Neural progenitor cell (in vitro differentiated cells): ENCODE measurements around the gene HOXC12. TPM values are rescaled to one million over a fixed set of nuclear protein-coding genes. Genes with fewer than 3 reads are reported as not detected.

ENCODE experiments used
- DNase-seq: peaks from one replicate; pipeline ENCODE4 v3.0.0-alpha.2; 2016; ENCODE audit warnings: low spot score
- H2AFZ ChIP-seq: fragments of 200-600 bp; sonication (generic); replicated peaks from 2 replicates; pipeline ENCODE4 v1.6.1; 2016; ENCODE audit warnings: antibody characterized with exemption
- H3F3A ChIP-seq: fragments of 200-600 bp; sonication (generic); 2 replicates; pipeline ENCODE4 v1.6.1; 2016; ENCODE audit warnings: antibody characterized with exemption, low read depth
- H3K27ac ChIP-seq: fragments of 200-600 bp; sonication (generic); 2 replicates; pipeline ENCODE4 v1.5.1; 2016; ENCODE audit warnings: mild to moderate bottlenecking
- H3K27me3 ChIP-seq: fragments of 200-600 bp; sonication (generic); 2 replicates; pipeline ENCODE4 v1.6.1; 2016; ENCODE audit warnings: mild to moderate bottlenecking, moderate library complexity
- H3K36me3 ChIP-seq: fragments of 200-600 bp; sonication (generic); 2 replicates; pipeline ENCODE4 v1.5.1; 2016
- H3K4me1 ChIP-seq: fragments of 200-600 bp; sonication (generic); 2 replicates; pipeline ENCODE4 v1.6.1; 2016; ENCODE audit warnings: mixed run types
- H3K4me2 ChIP-seq: fragments of 200-600 bp; sonication (generic); 2 replicates; pipeline ENCODE4 v1.6.1; 2016
- H3K4me3 ChIP-seq: fragments of 200-600 bp; sonication (generic); 2 replicates; pipeline ENCODE4 v1.5.1; 2016
- H3K79me2 ChIP-seq: fragments of 200-600 bp; sonication (generic); 2 replicates; pipeline ENCODE4 v1.6.1; 2016; ENCODE audit warnings: low read depth
- H3K9ac ChIP-seq: fragments of 200-600 bp; sonication (generic); 2 replicates; pipeline ENCODE4 v1.6.1; 2016
- H3K9me3 ChIP-seq: fragments of 200-600 bp; sonication (generic); 2 replicates; pipeline ENCODE4 v1.5.1; 2016; ENCODE audit warnings: low read depth
- H4K20me1 ChIP-seq: fragments of 200-600 bp; sonication (generic); 2 replicates; pipeline ENCODE4 v1.6.1; 2016; ENCODE audit warnings: low read depth
- H3K27ac Mint-ChIP-seq: 3 replicates; pipeline ENCODE4 v1.8.0; 2021; ENCODE audit warnings: mixed read lengths
- H3K27me3 Mint-ChIP-seq: 2 replicates; pipeline ENCODE4 v1.8.0; 2022; ENCODE audit warnings: low read depth, mild to moderate bottlenecking, inconsistent platforms, moderate library complexity, mixed read lengths; ENCODE audit not compliant: insufficient read depth
- H3K36me3 Mint-ChIP-seq: 3 replicates; pipeline ENCODE4 v1.8.0; 2021; ENCODE audit warnings: mixed read lengths
- H3K4me1 Mint-ChIP-seq: 3 replicates; pipeline ENCODE4 v1.8.0; 2021; ENCODE audit warnings: mixed read lengths
- H3K4me3 Mint-ChIP-seq: 3 replicates; pipeline ENCODE4 v1.8.0; 2021; ENCODE audit warnings: mild to moderate bottlenecking, moderate library complexity, mixed read lengths
- H3K9me3 Mint-ChIP-seq: 3 replicates; pipeline ENCODE4 v1.8.0; 2020; ENCODE audit warnings: mixed read lengths
- CTCF ChIP-seq: fragments of 200-600 bp; sonication (generic); IDR thresholded peaks from 2 replicates; pipeline ENCODE4 v1.5.1; 2017; ENCODE audit warnings: antibody characterized with exemption, mild to moderate bottlenecking
- EZH2 ChIP-seq: fragments of 200-600 bp; sonication (generic); IDR thresholded peaks from 2 replicates; pipeline ENCODE4 v1.6.1; 2017; ENCODE audit warnings: antibody characterized with exemption, mild to moderate bottlenecking, moderate library complexity
- EZH2phosphoT487 ChIP-seq: fragments of 200-600 bp; sonication (generic); IDR thresholded peaks from 2 replicates; pipeline ENCODE4 v1.6.1; 2017; ENCODE audit warnings: antibody characterized with exemption
- total RNA-seq: library from RNA; depleted of rRNA; stranded (reverse); fragments of >200 nt; gene quantifications from 2 replicates; pipeline ENCODE4 v1.2.3, GENCODE V29; 2015; ENCODE audit warnings: low replicate concordance

HOXC12 gene
- total RNA-seq, 1 donor from 2014 or later, result not detected

DNA sequence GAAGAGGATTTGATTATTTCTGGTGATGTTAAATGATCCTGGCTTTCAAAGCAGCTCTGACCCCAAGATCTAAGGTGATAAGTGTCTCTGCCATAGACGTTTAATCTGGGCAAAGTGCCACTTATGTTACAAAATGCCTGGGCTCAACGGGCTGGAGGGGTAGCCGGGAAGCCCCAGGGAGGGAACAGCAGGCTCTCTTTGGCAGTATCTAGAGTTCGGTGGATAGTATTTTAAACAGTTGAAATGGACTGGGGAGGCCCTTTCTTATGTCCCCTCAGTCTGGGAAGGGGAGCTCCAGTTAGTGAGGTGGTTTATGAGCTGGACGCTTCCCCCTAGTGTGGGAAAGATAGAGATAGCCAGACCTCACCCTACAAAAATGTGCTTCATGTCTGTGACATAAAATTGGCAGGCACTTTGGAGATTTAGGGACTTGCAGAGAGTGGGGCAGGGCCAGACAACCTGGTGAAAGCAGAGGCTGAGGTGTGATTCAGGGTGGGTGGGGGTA, 12.8 kb downstream of the HOXC12 start:
- Mint-ChIP-seq H3K36me3 (peaks cover 2% of the 10 kb centered on the region), H3K4me3 (no peak overlapping the region), H3K9me3 (peaks cover 9% of the 10 kb centered on the region), H3K4me1 (no peaks in the 10 kb centered on the region), H3K27ac (no peak overlapping the region), H3K27me3 (peaks cover 98% of the 10 kb centered on the region)
- no peak overlapping the region for H3K4me3 ChIP-seq
- H3K27me3 ChIP-seq, result peaks cover 100% of the 10 kb centered on the region
- no peak overlapping the region for H3K27ac ChIP-seq
- H3K4me2 ChIP-seq, result no peak overlapping the region
- no peak for DNase-seq
- no peaks in the 10 kb centered on the region for H3K36me3 ChIP-seq
- no peaks in the 10 kb centered on the region for H3K4me1 ChIP-seq
- peaks cover 92% of the 10 kb centered on the region for H4K20me1 ChIP-seq
- TF ChIP-seq EZH2, result no peak
- TF ChIP-seq CTCF, result no peak
- no peak for TF ChIP-seq EZH2phosphoT487
- H3K9ac ChIP-seq, result no peak overlapping the region
- H3K79me2 ChIP-seq, result no peaks in the 10 kb centered on the region
- H2AFZ ChIP-seq, result no peak overlapping the region
- H3K9me3 ChIP-seq, result no peaks in the 10 kb centered on the region
- H3F3A ChIP-seq, result no peaks in the 10 kb centered on the region

GRCh38 chr12:53968214-53969127, 13.8 kb downstream of the HOXC12 start:
- peaks cover 2% of the 10 kb centered on the region for H3K36me3 Mint-ChIP-seq
- no peak for DNase-seq
- no peak overlapping the region for H3K4me3 Mint-ChIP-seq
- H3K4me2 ChIP-seq, result no peak overlapping the region
- no peak overlapping the region for H3K4me3 ChIP-seq
- no peak overlapping the region for H3K27ac Mint-ChIP-seq
- no peaks in the 10 kb centered on the region for H3F3A ChIP-seq
- TF ChIP-seq EZH2, result peak; percentile 67
- peak; percentile 61 for TF ChIP-seq EZH2phosphoT487
- TF ChIP-seq CTCF, result no peak
- no peaks in the 10 kb centered on the region for H3K4me1 ChIP-seq
- no peak overlapping the region for H3K9ac ChIP-seq
- no peaks in the 10 kb centered on the region for H3K4me1 Mint-ChIP-seq
- peaks cover 14% of the 10 kb centered on the region for H3K9me3 Mint-ChIP-seq
- H2AFZ ChIP-seq, result no peak overlapping the region
- peaks cover 90% of the 10 kb centered on the region for H4K20me1 ChIP-seq
- no peak overlapping the region for H3K27ac ChIP-seq
- H3K27me3 ChIP-seq, result peaks cover 100% of the 10 kb centered on the region
- H3K36me3 ChIP-seq, result no peaks in the 10 kb centered on the region
- H3K79me2 ChIP-seq, result no peaks in the 10 kb centered on the region
- no peaks in the 10 kb centered on the region for H3K9me3 ChIP-seq
- H3K27me3 Mint-ChIP-seq, result peaks cover 98% of the 10 kb centered on the region

- Mint-ChIP-seq H3K27ac (no peak overlapping the region), H3K9me3 (peaks cover 10% of the 10 kb centered on the region), H3K27me3 (peaks cover 95% of the 10 kb centered on the region), H3K4me3 (no peak overlapping the region), H3K36me3 (no peaks in the 10 kb centered on the region), H3K4me1 (no peaks in the 10 kb centered on the region)
- no peak overlapping the region for H2AFZ ChIP-seq
- H3K27me3 ChIP-seq, result peaks cover 100% of the 10 kb centered on the region
- no peak overlapping the region for H3K4me3 ChIP-seq
- no peaks in the 10 kb centered on the region for H3K9me3 ChIP-seq
- H3F3A ChIP-seq, result no peaks in the 10 kb centered on the region
- H3K4me1 ChIP-seq, result no peaks in the 10 kb centered on the region
- no peak overlapping the region for H3K4me2 ChIP-seq
- H3K27ac ChIP-seq, result no peak overlapping the region
- H4K20me1 ChIP-seq, result peaks cover 93% of the 10 kb centered on the region
- no peak overlapping the region for H3K9ac ChIP-seq
- TF ChIP-seq CTCF (no peak), EZH2 (no peak), EZH2phosphoT487 (peak; percentile 18)
- DNase-seq, result no peak
- H3K79me2 ChIP-seq, result no peaks in the 10 kb centered on the region
- no peaks in the 10 kb centered on the region for H3K36me3 ChIP-seq
Measured at GRCh38 chr12:53969588-53970259, 15.0 kb downstream of the HOXC12 start.
